SK-N-SH (cell line): ENCODE results near the gene NACC1. TPM values are rescaled to one million over a fixed set of nuclear protein-coding genes. Genes with fewer than 3 reads are reported as not detected.

Experiments
- CTCF ChIA-PET: fragments of 300-600, 350-600 bp; formaldehyde crosslinking; extraction: SDS; loops from one replicate; lab custom pipeline; 2021; lab: Yijun Ruan, JAX
- POLR2A ChIA-PET: fragments of 350-600 bp; sonication (Branson Sonifier 250); formaldehyde crosslinking; extraction: SDS; loops from one replicate; lab custom pipeline; 2020; ENCODE audit warnings: antibody characterized with exemption, inconsistent platforms; lab: Yijun Ruan, JAX
- DNase-seq: peaks from one replicate; pipeline ENCODE4 v3.0.0; 2012
- H2AFZ ChIP-seq: fragments of 200-600 bp; sonication (generic); 2 replicates; pipeline ENCODE4 v1.8.1; 2016; ENCODE audit warnings: antibody characterized with exemption, mild to moderate bottlenecking, low read depth
- H3F3A ChIP-seq: fragments of 200-600 bp; sonication (generic); replicated peaks from 2 replicates; pipeline ENCODE3; 2016; ENCODE audit warnings: antibody characterized with exemption, mild to moderate bottlenecking; ENCODE audit not compliant: insufficient read depth
- H3K27ac ChIP-seq, 2 experiments: fragments of 200-500 bp in 1 of 2; fragments of 200-600 bp in 1 of 2; sonication (Bioruptor generic) in 1 of 2; sonication (generic), shearing (Covaris generic) in 1 of 2; 2 replicates each; pipeline versions ENCODE4 v1.5.1 to v1.6.1; 2014 to 2016; ENCODE audit warnings: low read depth in 2 of 2, inconsistent platforms in 1 of 2, low read length in 1 of 2, mild to moderate bottlenecking in 1 of 2, mixed read lengths in 1 of 2
- H3K27me3 ChIP-seq: fragments of 200-600 bp; sonication (generic), shearing (Covaris generic); 2 replicates; pipeline ENCODE4 v1.6.1; 2016; ENCODE audit warnings: mixed run types; ENCODE audit not compliant: insufficient read depth
- H3K36me3 ChIP-seq, 2 experiments: fragments of 200-500 bp in 1 of 2; fragments of 200-600 bp in 1 of 2; sonication (Bioruptor generic) in 1 of 2; sonication (generic) in 1 of 2; replicated peaks in 1 of 2; 2 replicates each; pipeline versions ENCODE3 to v1.5.1; 2014 to 2016; ENCODE audit warnings: low read length in 1 of 2, mild to moderate bottlenecking in 1 of 2; ENCODE audit not compliant: insufficient read depth in 2 of 2, control insufficient read depth in 1 of 2
- H3K4me1 ChIP-seq, 2 experiments: fragments of 200-500 bp in 1 of 2; fragments of 200-600 bp in 1 of 2; sonication (Bioruptor generic) in 1 of 2; sonication (generic), shearing (Covaris generic) in 1 of 2; 2 replicates each; pipeline versions ENCODE4 v1.5.1 to v1.6.1; 2014 to 2016; ENCODE audit warnings: low read depth in 1 of 2, low read length in 1 of 2, mixed run types in 1 of 2; ENCODE audit not compliant: insufficient read depth in 2 of 2, control insufficient read depth in 1 of 2
- H3K4me2 ChIP-seq: fragments of 200-600 bp; sonication (generic), shearing (Covaris generic); 2 replicates; pipeline ENCODE4 v1.6.1; 2017; ENCODE audit warnings: mixed run types
- H3K4me3 ChIP-seq, 2 experiments: fragments of 200-500 bp in 1 of 2; fragments of 200-600 bp in 1 of 2; sonication (Bioruptor generic) in 1 of 2; sonication (generic), shearing (Covaris generic) in 1 of 2; 2 replicates each; pipeline versions ENCODE4 v1.5.1 to v1.8.1; 2014 to 2016; ENCODE audit warnings: low read depth in 2 of 2, inconsistent platforms in 1 of 2, low read length in 1 of 2, mild to moderate bottlenecking in 1 of 2, mixed read lengths in 1 of 2, moderate library complexity in 1 of 2
- H3K79me2 ChIP-seq: fragments of 200-600 bp; sonication (generic); 2 replicates; pipeline ENCODE4 v1.8.1; 2017; ENCODE audit warnings: mild to moderate bottlenecking; ENCODE audit not compliant: insufficient read depth
- H3K9ac ChIP-seq: fragments of 200-600 bp; sonication (generic); 2 replicates; pipeline ENCODE4 v1.6.1; 2017; ENCODE audit warnings: mixed run types
- H3K9me2 ChIP-seq: fragments of 200-600 bp; sonication (generic); 2 replicates; pipeline ENCODE4 v1.6.1; 2017; ENCODE audit warnings: mixed run types
- H3K9me3 ChIP-seq: fragments of 200-600 bp; sonication (generic); 2 replicates; pipeline ENCODE4 v1.6.1; 2017; ENCODE audit warnings: mixed run types, mild to moderate bottlenecking, moderate library complexity
- H4K20me1 ChIP-seq: fragments of 200-600 bp; sonication (generic); 2 replicates; pipeline ENCODE4 v1.6.1; 2017; ENCODE audit warnings: mild to moderate bottlenecking, mixed run types; ENCODE audit not compliant: insufficient read depth
- CHD2 ChIP-seq: fragments of 150-350 bp; IDR thresholded peaks from 2 replicates; pipeline ENCODE4 v1.6.1; 2018; ENCODE audit warnings: low read length; ENCODE audit not compliant: partially characterized antibody
- CTCF ChIP-seq: fragments of 200-600 bp; sonication (generic); IDR thresholded peaks from 2 replicates; pipeline ENCODE4 v1.6.1; 2017; ENCODE audit warnings: antibody characterized with exemption, mild to moderate bottlenecking, moderate library complexity
- EP300 ChIP-seq, 2 experiments: IDR thresholded peaks; 2 replicates each; pipeline versions ENCODE4 v1.4.0 to v1.6.1; 2012; ENCODE audit warnings: borderline replicate concordance in 1 of 2, low read depth in 1 of 2, low read length in 1 of 2
- EZH2phosphoT487 ChIP-seq: fragments of 200-600 bp; sonication (generic); IDR thresholded peaks from 2 replicates; pipeline ENCODE4 v1.6.1; 2017; ENCODE audit warnings: low read depth, mixed run types, mild to moderate bottlenecking, antibody characterized with exemption, moderate library complexity, borderline replicate concordance
- FOSL2 ChIP-seq: IDR thresholded peaks from 2 replicates; pipeline ENCODE4 v1.4.0; 2012; ENCODE audit warnings: low read depth, mild to moderate bottlenecking, moderate library complexity, borderline replicate concordance
- FOXJ3 ChIP-seq: sonication (generic); formaldehyde crosslinking; IDR thresholded peaks from 2 replicates; pipeline ENCODE4 v1.5.1; 2020; ENCODE audit warnings: mild to moderate bottlenecking, missing genetic modification reagents
- NFIC ChIP-seq: IDR thresholded peaks from 2 replicates; pipeline ENCODE4 v1.4.0; 2012; ENCODE audit warnings: borderline replicate concordance
- PBX3 ChIP-seq: IDR thresholded peaks from 2 replicates; pipeline ENCODE4; 2012
- RAD21 ChIP-seq: IDR thresholded peaks from 2 replicates; pipeline ENCODE4 v1.6.1; 2012; ENCODE audit warnings: mild to moderate bottlenecking, low read length
- WGBS: methylation state at CpG from one replicate; pipeline ENCODE4 v1.1.6; 2017; ENCODE audit warnings: low lambda C conversion rate; 5-methylcytosine and 5-hydroxymethylcytosine counted together
- polyA plus RNA-seq, 3 experiments: library from polyadenylated mRNA; depleted of rRNA; stranded (reverse); fragments of >200 nt; gene quantifications; 2 replicates each; pipeline ENCODE4 v1.2.3, GENCODE V29; 2012

NACC1 gene
- polyA plus RNA-seq, 1 of the 3 experiments (the other 2 are of a cell fraction) = 127 TPM

GRCh38 chr19:13086341-13086740 lies 31.7 kb upstream of the NACC1 start:
- no peaks in the 10 kb centered on the region for H3K79me2 ChIP-seq
- H3K4me2 ChIP-seq = no peak overlapping the region
- H3F3A ChIP-seq = no peaks in the 10 kb centered on the region
- no peaks in the 10 kb centered on the region for H3K9me3 ChIP-seq
- H3K4me1 ChIP-seq = peaks cover 12 to 34% of the 10 kb centered on the region in 2 experiments
- H4K20me1 ChIP-seq = no peaks in the 10 kb centered on the region
- no peak for DNase-seq
- no peak for TF ChIP-seq PBX3
- no peak for TF ChIP-seq EZH2phosphoT487
- TF ChIP-seq RAD21 = no peak
- no peak for TF ChIP-seq CTCF
- WGBS = no CpG with 5 or more reads among the region's 2 CpGs
- H3K9me2 ChIP-seq = no peaks in the 10 kb centered on the region
- no peak overlapping the region for H2AFZ ChIP-seq
- no peaks in the 10 kb centered on the region for H3K27me3 ChIP-seq
- no peak overlapping the region for H3K4me3 ChIP-seq
- H3K36me3 ChIP-seq = peaks cover 0 to 40% of the 10 kb centered on the region in 2 experiments
- H3K9ac ChIP-seq = no peak overlapping the region
- CTCF ChIA-PET = interaction anchor here (0.6 to 6.6 kb wide), 11 partner anchors 8 to 121 kb away, joined by 3 to 34 read pairs (median 6); no protein-coding TSS in a partner anchor
- H3K27ac ChIP-seq = no peak overlapping the region
- POLR2A ChIA-PET = no interaction called here

- Histone ChIP-seq H3K4me2 (no peak overlapping the region), H3K9me2 (no peaks in the 10 kb centered on the region), H4K20me1 (no peaks in the 10 kb centered on the region), H2AFZ (no peak overlapping the region), H3K9me3 (no peaks in the 10 kb centered on the region), H3K79me2 (no peaks in the 10 kb centered on the region), H3K36me3 (peaks cover 0 to 32% of the 10 kb centered on the region in 2 experiments), H3K27ac (no peak overlapping the region; a peak in 1 of 4 replicates), H3F3A (no peaks in the 10 kb centered on the region), H3K4me1 (peaks cover 19 to 41% of the 10 kb centered on the region in 2 experiments), H3K9ac (no peak overlapping the region), H3K4me3 (no peak overlapping the region), H3K27me3 (no peaks in the 10 kb centered on the region)
- WGBS = 94% methylated on average over 8 of the region's 12 CpGs
- TF ChIP-seq FOSL2 = no peak
- no peak for TF ChIP-seq NFIC
- TF ChIP-seq FOXJ3 = no peak
- TF ChIP-seq EP300 (IDR thresholded peaks at IDR 0.05; ENCODE audit: borderline replicate concordance in 1 of 2, low read depth in 1 of 2, low read length in 1 of 2) = no peak
- no peak for TF ChIP-seq CHD2
- ChIA-PET CTCF (interaction anchor here (0.9 to 6.6 kb wide), 4 partner anchors 19 to 109 kb away, joined by 3 to 34 read pairs (median 8); no protein-coding TSS in a partner anchor), POLR2A (no interaction called here)
- DNase-seq = no peak
Measured at GRCh38 chr19:13087295-13087694, 30.8 kb upstream of the NACC1 start.
